ENCODE results near the gene PCDHGA1. TPM values are rescaled to one million over a fixed set of nuclear protein-coding genes. Genes with fewer than 3 reads are reported as not detected.
"Not testable (repeated sequence)": the region's sequence is repeated elsewhere in the genome, so short reads cannot be mapped to it uniquely, and the experiment has no call there.

Gene PCDHGA1
- total RNA-seq, 1 experiment from 2014 or later = 0.35 TPM

DNA sequence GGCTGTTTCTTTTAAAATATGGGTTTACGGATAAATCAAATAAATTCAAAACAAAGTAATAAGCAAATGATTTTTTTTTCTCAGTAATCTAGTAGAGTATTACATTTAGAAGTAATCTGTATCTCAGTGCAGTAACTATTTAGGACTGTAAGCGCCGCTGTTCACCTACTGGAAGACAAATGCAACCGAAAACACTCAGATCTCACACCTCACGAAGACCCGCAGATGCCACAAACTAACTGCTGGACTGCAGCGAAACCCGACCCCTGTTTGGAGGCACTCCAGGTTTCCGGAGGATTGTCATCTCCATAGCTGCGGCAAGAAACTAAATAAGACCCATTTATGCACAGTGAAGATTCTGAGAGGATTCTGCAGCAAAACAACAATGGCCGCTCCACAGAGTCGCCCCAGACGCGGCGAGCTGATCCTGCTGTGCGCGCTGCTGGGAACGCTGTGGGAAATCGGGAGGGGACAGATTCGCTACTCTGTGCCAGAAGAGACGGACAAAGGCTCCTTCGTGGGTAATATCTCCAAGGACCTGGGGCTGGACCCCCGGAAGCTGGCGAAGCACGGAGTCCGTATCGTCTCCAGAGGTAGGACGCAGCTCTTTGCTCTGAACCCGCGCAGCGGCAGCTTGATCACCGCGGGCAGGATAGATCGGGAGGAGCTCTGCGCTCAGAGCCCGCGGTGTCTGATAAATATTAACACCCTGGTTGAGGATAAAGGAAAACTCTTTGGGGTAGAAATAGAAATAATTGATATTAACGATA is 62.3 kb downstream of the PCDHGA1 start, which contains the start of gene PCDHGA8:
Gene PCDHGA8 (plus strand): TSS at position 205 of the 770 bp plus-strand sequence. CDS start 181 bp downstream, at position 386.
- BruUV-seq (replicated peaks) = no TSS peak
- CTCF ChIA-PET = interaction anchor here (0.6 to 2.5 kb wide), 7 partner anchors 10 to 172 kb away, joined by 3 to 14 read pairs (median 3); partner anchors contain the start of genes PCDHGA5 and PCDHGA7

DNA sequence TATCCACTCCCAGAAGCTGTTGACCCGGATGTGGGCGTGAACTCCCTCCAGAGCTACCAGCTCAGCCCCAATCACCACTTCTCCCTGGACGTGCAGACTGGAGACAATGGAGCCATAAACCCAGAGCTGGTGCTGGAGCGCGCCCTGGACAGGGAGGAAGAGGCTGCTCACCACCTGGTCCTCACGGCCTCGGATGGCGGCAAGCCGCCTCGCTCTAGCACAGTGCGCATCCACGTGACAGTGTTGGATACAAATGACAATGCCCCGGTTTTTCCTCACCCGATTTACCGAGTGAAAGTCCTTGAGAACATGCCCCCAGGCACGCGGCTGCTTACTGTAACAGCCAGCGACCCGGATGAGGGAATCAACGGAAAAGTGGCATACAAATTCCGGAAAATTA is 63.0 kb downstream of the PCDHGA1 start:
- CTCF ChIA-PET = interaction anchor here (0.6 to 2.5 kb wide), 7 partner anchors 13 to 174 kb away, joined by 3 to 14 read pairs (median 3); partner anchors contain the start of gene PCDHGA5
- intact Hi-C loops (cut with micrococcal nuclease) = no loop called here
- POLR2A ChIA-PET = no interaction called here
- Mint-ChIP-seq H3K27ac (ENCODE audit: low read depth, unreplicated experiment) (no peak overlapping the region), H3K36me3 (ENCODE audit: insufficient read depth, unreplicated experiment) (no peaks in the 10 kb centered on the region), H3K27me3 (ENCODE audit: insufficient read depth, unreplicated experiment) (no peaks in the 10 kb centered on the region), H3K4me1 (ENCODE audit: insufficient read depth, unreplicated experiment) (no peaks in the 10 kb centered on the region), H3K4me3 (ENCODE audit: unreplicated experiment) (no peak overlapping the region), H3K9me3 (ENCODE audit: unreplicated experiment) (peaks cover 34% of the 10 kb centered on the region)
- TF ChIP-seq, protein P1, sequence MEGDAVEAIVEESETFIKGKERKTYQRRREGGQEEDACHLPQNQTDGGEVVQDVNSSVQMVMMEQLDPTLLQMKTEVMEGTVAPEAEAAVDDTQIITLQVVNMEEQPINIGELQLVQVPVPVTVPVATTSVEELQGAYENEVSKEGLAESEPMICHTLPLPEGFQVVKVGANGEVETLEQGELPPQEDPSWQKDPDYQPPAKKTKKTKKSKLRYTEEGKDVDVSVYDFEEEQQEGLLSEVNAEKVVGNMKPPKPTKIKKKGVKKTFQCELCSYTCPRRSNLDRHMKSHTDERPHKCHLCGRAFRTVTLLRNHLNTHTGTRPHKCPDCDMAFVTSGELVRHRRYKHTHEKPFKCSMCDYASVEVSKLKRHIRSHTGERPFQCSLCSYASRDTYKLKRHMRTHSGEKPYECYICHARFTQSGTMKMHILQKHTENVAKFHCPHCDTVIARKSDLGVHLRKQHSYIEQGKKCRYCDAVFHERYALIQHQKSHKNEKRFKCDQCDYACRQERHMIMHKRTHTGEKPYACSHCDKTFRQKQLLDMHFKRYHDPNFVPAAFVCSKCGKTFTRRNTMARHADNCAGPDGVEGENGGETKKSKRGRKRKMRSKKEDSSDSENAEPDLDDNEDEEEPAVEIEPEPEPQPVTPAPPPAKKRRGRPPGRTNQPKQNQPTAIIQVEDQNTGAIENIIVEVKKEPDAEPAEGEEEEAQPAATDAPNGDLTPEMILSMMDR (IDR thresholded peaks at IDR 0.05; ENCODE audit: unreplicated experiment) = no peak
- DNase-seq (ENCODE audit: unreplicated experiment) = no peak
- no TSS peak for BruUV-seq (replicated peaks)

More for the DNA sequence above, 62.3 kb downstream of the PCDHGA1 start, which contains the start of gene PCDHGA8:
- Mint-ChIP-seq H3K4me1 (ENCODE audit: insufficient read depth, unreplicated experiment) (no peaks in the 10 kb centered on the region), H3K36me3 (ENCODE audit: insufficient read depth, unreplicated experiment) (no peaks in the 10 kb centered on the region), H3K27me3 (ENCODE audit: insufficient read depth, unreplicated experiment) (no peaks in the 10 kb centered on the region), H3K27ac (ENCODE audit: low read depth, unreplicated experiment) (no peak within 1 kb of the TSS), H3K4me3 (ENCODE audit: unreplicated experiment) (no peak within 1 kb of the TSS), H3K9me3 (ENCODE audit: unreplicated experiment) (peaks cover 35% of the 10 kb centered on the region)
- TF ChIP-seq, protein P1 (IDR thresholded peaks at IDR 0.05; ENCODE audit: unreplicated experiment) = no peak
- DNase-seq (ENCODE audit: unreplicated experiment) = peak; percentile 23
- POLR2A ChIA-PET = no interaction called here
- intact Hi-C loops (cut with micrococcal nuclease) = no loop called here

- intact Hi-C loops (cut with micrococcal nuclease); H3K4me1 Mint-ChIP-seq (ENCODE audit: insufficient read depth, unreplicated experiment); POLR2A ChIA-PET; H3K36me3 Mint-ChIP-seq (ENCODE audit: insufficient read depth, unreplicated experiment); DNase-seq (ENCODE audit: unreplicated experiment); BruUV-seq (replicated peaks); H3K27me3 Mint-ChIP-seq (ENCODE audit: insufficient read depth, unreplicated experiment); H3K4me3 Mint-ChIP-seq (ENCODE audit: unreplicated experiment); H3K27ac Mint-ChIP-seq (ENCODE audit: low read depth, unreplicated experiment): not testable (repeated sequence)
- peaks cover 29% of the 10 kb centered on the region for H3K9me3 Mint-ChIP-seq (ENCODE audit: unreplicated experiment)
- CTCF ChIA-PET = interaction anchor here (0.6 to 3.7 kb wide), 4 partner anchors 128 to 170 kb away, joined by 3 to 32 read pairs (median 12); no protein-coding TSS in a partner anchor
Observed at GRCh38 chr5:141394401-141395187, 64.3 kb downstream of the PCDHGA1 start.

GRCh38 chr5:141397756-141398551 is 67.6 kb downstream of the PCDHGA1 start, which contains the start of gene PCDHGB5:
PCDHGB5 (plus strand) TSS chr5:141397947; CDS start chr5:141398128, 181 bp downstream.
- DNase-seq (ENCODE audit: unreplicated experiment); intact Hi-C loops (cut with micrococcal nuclease); H3K4me1 Mint-ChIP-seq (ENCODE audit: insufficient read depth, unreplicated experiment); H3K27me3 Mint-ChIP-seq (ENCODE audit: insufficient read depth, unreplicated experiment); H3K36me3 Mint-ChIP-seq (ENCODE audit: insufficient read depth, unreplicated experiment): not testable (repeated sequence)
- CTCF ChIA-PET = interaction anchor here (0.6 to 3.7 kb wide), 17 partner anchors 8 to 206 kb away, joined by 3 to 32 read pairs (median 3); partner anchors contain the start of genes PCDHB14 and PCDHGC3
- TF ChIP-seq, protein P1 (IDR thresholded peaks at IDR 0.05; ENCODE audit: unreplicated experiment) = peak; percentile 56
- BruUV-seq (replicated peaks) = TSS peak; percentile 58
- peak within 1 kb of the TSS; percentile 70 for H3K27ac Mint-ChIP-seq (ENCODE audit: low read depth, unreplicated experiment)
- H3K4me3 Mint-ChIP-seq (ENCODE audit: unreplicated experiment) = peak within 1 kb of the TSS; percentile 57
- POLR2A ChIA-PET = interaction anchor here (0.6 to 1.5 kb wide), 5 partner anchors 163 to 435 kb away, joined by 3 to 6 read pairs (median 3); partner anchors contain the start of gene PCDHB14
- H3K9me3 Mint-ChIP-seq (ENCODE audit: unreplicated experiment) = peaks cover 36% of the 10 kb centered on the region

Measured in MCF 10A (cell line).